GM12878 (cell line): ENCODE data around the gene ZNF567. TPM values are rescaled to one million over a fixed set of nuclear protein-coding genes. Genes with fewer than 3 reads are reported as not detected.

Experiments used
- BCL11A ChIP-seq: IDR thresholded peaks from 2 replicates; pipeline ENCODE4 v1.6.1; 2011; ENCODE audit warnings: low read depth, low read length
- CEBPB ChIP-seq, 2 experiments: fragments of 150-350 bp in 1 of 2; IDR thresholded peaks; 2 replicates each; pipeline ENCODE4 v1.6.1; 2012 to 2014; ENCODE audit warnings: low read depth in 2 of 2, low read length in 2 of 2, borderline replicate concordance in 1 of 2, inconsistent platforms in 1 of 2
- CHD4 ChIP-seq: fragments of 200-600 bp; sonication (generic); IDR thresholded peaks from 2 replicates; pipeline ENCODE4 v1.6.1; 2016; ENCODE audit warnings: mild to moderate bottlenecking
- HCFC1 ChIP-seq: fragments of 150-350 bp; IDR thresholded peaks from 2 replicates; pipeline ENCODE4 v1.6.1; 2014; ENCODE audit warnings: low read length
- KLF5 ChIP-seq: fragments of 450-650 bp; IDR thresholded peaks from 2 replicates; pipeline ENCODE4 v1.6.1; 2014; ENCODE audit warnings: mild to moderate bottlenecking; ENCODE audit not compliant: partially characterized antibody
- MXI1 ChIP-seq: fragments of 150-350 bp; IDR thresholded peaks from 2 replicates; pipeline ENCODE4 v1.6.1; 2011; ENCODE audit warnings: low read depth, mild to moderate bottlenecking, inconsistent platforms, low read length, improper control_type of control experiment
- NR2C2 ChIP-seq: IDR thresholded peaks from 2 replicates; pipeline ENCODE4 v1.6.1; 2011; ENCODE audit warnings: borderline replicate concordance, low read depth; ENCODE audit not compliant: control insufficient read depth, insufficient read length
- PAX8 ChIP-seq: fragments of 450-650 bp; IDR thresholded peaks from 2 replicates; pipeline ENCODE4 v1.6.1; 2017; ENCODE audit warnings: mild to moderate bottlenecking, moderate library complexity
- RELB ChIP-seq: fragments of 450-650 bp; IDR thresholded peaks from 2 replicates; pipeline ENCODE4 v1.6.1; 2017; ENCODE audit warnings: low read depth, mild to moderate bottlenecking, moderate library complexity
- SKIL ChIP-seq: fragments of 450-650 bp; IDR thresholded peaks from 2 replicates; pipeline ENCODE4 v1.6.1; 2017; ENCODE audit warnings: mild to moderate bottlenecking, low read depth, inconsistent platforms; ENCODE audit not compliant: poor library complexity, severe bottlenecking
- SRF ChIP-seq, 2 experiments: IDR thresholded peaks; 2 replicates each; pipeline ENCODE4 v1.6.1; 2011; ENCODE audit warnings: low read depth in 2 of 2, low read length in 2 of 2, mild to moderate bottlenecking in 1 of 2, moderate library complexity in 1 of 2
- ZNF24 ChIP-seq: fragments of 450-650 bp; IDR thresholded peaks from 2 replicates; pipeline ENCODE4 v1.6.1; 2017; ENCODE audit warnings: antibody characterized with exemption, mild to moderate bottlenecking
- polyA plus RNA-seq, 11 experiments: library from polyadenylated mRNA; depleted of rRNA in 4 of 11; unstranded in 6 of 11; stranded (reverse) in 5 of 11; fragments of >200 nt; fragmentation: Nextera tagmentation in 4 of 11; fragmentation: Illumina TruSeq in 1 of 11; extraction: Ambion mirVana in 4 of 11; extraction: Trizol in 1 of 11; gene quantifications; 1 replicate in 1 of 11; 2 replicates in 10 of 11; pipeline versions ENCODE4 v1.2.1 to v1.2.3, GENCODE V29; 2011 to 2016; ENCODE audit warnings: inconsistent platforms in 2 of 11, missing spikeins in 2 of 11, low read depth in 1 of 11
- total RNA-seq, 4 experiments: library from RNA; depleted of rRNA in 3 of 4; stranded (reverse); fragments of >200 nt in 3 of 4; fragmentation: Illumina TruSeq in 1 of 4; extraction: Trizol in 1 of 4; gene quantifications; 2 replicates each; pipeline versions ENCODE4 v1.2.1 to v1.2.3, GENCODE V29; 2013 to 2021

Gene ZNF567
- total and polyA plus RNA-seq, 10 of the 15 experiments (the other 5 are each of a cell fraction or from before 2014, with no cell fraction given) = 4.9 to 11.9 (median 8.7) TPM

DNA sequence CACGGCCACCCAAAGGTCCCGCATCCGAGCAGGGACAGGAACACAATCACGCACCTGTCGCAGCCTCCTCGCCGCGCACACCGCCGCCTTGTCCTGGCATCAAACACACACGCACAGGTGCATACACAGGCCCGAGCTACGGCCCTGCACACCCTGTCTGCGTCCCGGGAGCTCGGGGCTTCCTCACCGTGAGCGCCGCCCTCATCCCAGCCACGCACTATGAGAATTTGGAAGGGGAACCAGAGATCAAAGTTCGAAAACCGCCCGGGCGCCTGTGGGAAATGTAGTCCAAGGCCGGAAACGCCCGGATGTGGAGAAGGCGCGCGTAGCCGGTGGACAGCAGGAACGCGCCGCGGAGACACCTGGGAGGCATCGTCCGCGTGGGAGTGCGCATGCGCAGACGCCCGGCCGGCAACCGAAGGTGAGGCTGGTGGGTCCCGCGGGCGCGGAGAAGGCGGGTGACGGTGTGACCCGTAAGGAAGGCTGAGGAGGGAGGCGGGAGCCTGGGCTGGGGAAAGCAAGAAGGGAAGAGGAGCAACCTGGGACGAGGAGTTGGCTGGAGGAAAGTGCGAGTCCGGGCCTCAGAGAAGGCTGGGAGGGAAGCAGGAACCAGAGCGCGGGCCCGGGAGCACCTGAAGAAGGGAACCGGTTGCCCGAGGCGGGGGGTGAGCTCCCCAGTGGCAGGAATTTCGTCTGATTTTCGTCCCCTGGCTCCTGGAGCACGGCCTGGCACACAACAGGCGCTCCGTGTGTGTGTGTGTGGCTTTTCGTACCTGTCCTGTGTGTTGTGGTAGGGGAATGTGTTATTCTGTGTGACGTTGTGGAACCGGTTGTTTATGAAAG is at the start of gene ZNF567 (continued):
- no peak for TF ChIP-seq SKIL
- TF ChIP-seq HCFC1 = peak; percentile 96
- no peak; the same call in 1 of the 2 replicates for TF ChIP-seq MXI1
- no peak for TF ChIP-seq CHD4
- TF ChIP-seq SRF (IDR thresholded peaks at IDR 0.05; ENCODE audit: low read depth in 2 of 2, low read length in 2 of 2) = 0 out of 4 replicates have a peak, but pooled peaks of 1 of the 2 experiments have one; percentile 49
- TF ChIP-seq KLF5 = no peak
- TF ChIP-seq RELB = no peak
- TF ChIP-seq ZNF24 = no peak
- peak; percentile 72 for TF ChIP-seq NR2C2
- no peak for TF ChIP-seq BCL11A
- TF ChIP-seq PAX8 = no peak
- no peak for TF ChIP-seq CEBPB (IDR thresholded peaks at IDR 0.05; ENCODE audit: borderline replicate concordance in 1 of 2, low read depth in 2 of 2, low read length in 2 of 2)
